HepG2 (cell line): ENCODE results near the gene PRKCB. TPM values are rescaled to one million over a fixed set of nuclear protein-coding genes. Genes with fewer than 3 reads are reported as not detected.

Source experiments
- CREBL2 ChIP-seq: sonication (generic); formaldehyde crosslinking; IDR thresholded peaks from 2 replicates; pipeline ENCODE4 v1.8.1; 2023; ENCODE audit warnings: missing genetic modification reagents, mild to moderate bottlenecking, borderline replicate concordance
- REL ChIP-seq: sonication (generic); formaldehyde crosslinking; conservative IDR thresholded peaks from 2 replicates; pipeline ENCODE4 v1.8.0; 2022; ENCODE audit warnings: mild to moderate bottlenecking, missing genetic modification reagents, moderate library complexity
- RFXANK ChIP-seq: IDR thresholded peaks from 2 replicates; pipeline ENCODE4 v1.6.1; 2016
- SAFB2 ChIP-seq: sonication (generic); formaldehyde crosslinking; IDR thresholded peaks from 2 replicates; pipeline ENCODE4 v1.5.1; 2020; ENCODE audit warnings: missing genetic modification reagents, low read depth, mild to moderate bottlenecking, borderline replicate concordance
- TMF1 ChIP-seq: sonication (generic); formaldehyde crosslinking; IDR thresholded peaks from 2 replicates; pipeline ENCODE4 v1.8.1; 2022; ENCODE audit warnings: low read depth, missing genetic modification reagents
- ZBTB46 ChIP-seq: sonication (generic); formaldehyde crosslinking; IDR thresholded peaks from 2 replicates; pipeline ENCODE4 v1.4.0; 2020; ENCODE audit warnings: mild to moderate bottlenecking, missing genetic modification reagents, borderline replicate concordance
- ZNF382 ChIP-seq: sonication (generic); formaldehyde crosslinking; IDR thresholded peaks from 2 replicates; pipeline ENCODE4 v1.5.0; 2020; ENCODE audit warnings: missing genetic modification reagents, mild to moderate bottlenecking, borderline replicate concordance
- ZNF552 ChIP-seq: sonication (generic); formaldehyde crosslinking; IDR thresholded peaks from 2 replicates; pipeline ENCODE4 v1.9.0; 2022; ENCODE audit warnings: missing genetic modification reagents, mild to moderate bottlenecking, borderline replicate concordance
- polyA plus RNA-seq, 8 experiments: library from polyadenylated mRNA; depleted of rRNA in 3 of 8; stranded (reverse) in 7 of 8; unstranded in 1 of 8; fragments of >200 nt; fragmentation: Illumina TruSeq in 4 of 8; extraction: Trizol in 4 of 8; gene quantifications; 2 replicates each; pipeline versions ENCODE4 v1.2.1 to v1.2.3, GENCODE V29; 2011 to 2016; ENCODE audit warnings: low read depth in 4 of 8, missing spikeins in 1 of 8, mixed read lengths in 1 of 8; ENCODE audit not compliant: insufficient read depth in 1 of 8
- total RNA-seq, 5 experiments: library from RNA; depleted of rRNA; stranded (reverse); fragments of >200 nt; fragmentation: Illumina TruSeq; extraction: Trizol; gene quantifications; 2 replicates each; pipeline ENCODE4 v1.2.3, GENCODE V29; 2016; ENCODE audit warnings: low read depth in 1 of 5
- TF ChIP-seq, protein P1 (sequence below): sonication (generic); formaldehyde crosslinking; IDR thresholded peaks from 2 replicates; pipeline ENCODE4 v1.4.0; 2020; ENCODE audit warnings: missing genetic modification reagents

PRKCB gene
- total and polyA plus RNA-seq, 2 of the 13 experiments (the other 11 are each of a cell fraction or from before 2014, with no cell fraction given) = 0.01 TPM; not detected in 1

DNA sequence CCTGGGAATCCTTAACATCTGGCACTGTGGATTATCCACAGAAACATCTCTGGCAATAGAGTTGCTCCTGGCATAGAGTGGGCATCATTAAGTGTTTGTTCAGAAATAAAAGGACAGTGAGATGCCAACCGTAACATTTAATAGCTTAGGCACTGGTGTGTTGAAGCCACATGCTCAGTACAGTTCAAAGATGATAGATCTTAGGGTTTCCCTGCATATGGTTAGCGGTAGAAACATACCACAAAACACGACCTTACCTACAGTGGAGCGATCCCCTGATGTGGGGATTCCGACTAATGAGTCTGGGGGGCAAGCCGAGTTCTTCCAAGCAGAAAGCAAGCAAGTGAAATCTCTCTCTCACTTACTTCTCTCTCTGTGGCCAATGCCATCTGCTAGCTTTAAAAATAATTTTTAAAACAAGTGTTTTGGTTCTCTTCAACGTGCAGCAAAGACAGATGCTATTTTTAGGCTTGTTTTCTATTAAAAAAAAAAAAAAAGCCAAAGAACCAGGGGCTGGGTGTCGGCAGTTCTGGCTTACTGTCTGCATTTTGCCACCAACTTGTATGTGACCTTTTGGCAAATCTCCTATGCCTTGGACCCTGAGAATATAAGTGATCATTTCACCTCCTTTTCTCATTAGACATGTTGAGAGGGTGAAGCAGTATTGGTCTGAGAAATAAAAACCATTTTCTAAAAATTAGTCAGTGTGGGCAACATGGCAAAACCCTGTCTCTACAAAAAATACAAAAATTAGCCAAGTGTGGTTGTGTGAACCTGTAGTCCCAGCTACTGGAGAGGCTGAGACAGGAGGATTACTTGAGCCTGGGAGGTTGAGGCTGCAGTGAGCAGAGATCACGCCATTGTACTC is 331.1 kb downstream of the PRKCB start (continued):
- no peak for TF ChIP-seq CREBL2 (CRISPR knock-in tag)
- no peak for TF ChIP-seq ZBTB46 (CRISPR knock-in tag)
- TF ChIP-seq ZNF382 = no peak
- TF ChIP-seq SAFB2 (CRISPR knock-in tag) = no peak
- no peak for TF ChIP-seq TMF1 (CRISPR knock-in tag)
- no peak for TF ChIP-seq ZNF552 (CRISPR knock-in tag)
- TF ChIP-seq RFXANK = no peak
- TF ChIP-seq, protein P1, sequence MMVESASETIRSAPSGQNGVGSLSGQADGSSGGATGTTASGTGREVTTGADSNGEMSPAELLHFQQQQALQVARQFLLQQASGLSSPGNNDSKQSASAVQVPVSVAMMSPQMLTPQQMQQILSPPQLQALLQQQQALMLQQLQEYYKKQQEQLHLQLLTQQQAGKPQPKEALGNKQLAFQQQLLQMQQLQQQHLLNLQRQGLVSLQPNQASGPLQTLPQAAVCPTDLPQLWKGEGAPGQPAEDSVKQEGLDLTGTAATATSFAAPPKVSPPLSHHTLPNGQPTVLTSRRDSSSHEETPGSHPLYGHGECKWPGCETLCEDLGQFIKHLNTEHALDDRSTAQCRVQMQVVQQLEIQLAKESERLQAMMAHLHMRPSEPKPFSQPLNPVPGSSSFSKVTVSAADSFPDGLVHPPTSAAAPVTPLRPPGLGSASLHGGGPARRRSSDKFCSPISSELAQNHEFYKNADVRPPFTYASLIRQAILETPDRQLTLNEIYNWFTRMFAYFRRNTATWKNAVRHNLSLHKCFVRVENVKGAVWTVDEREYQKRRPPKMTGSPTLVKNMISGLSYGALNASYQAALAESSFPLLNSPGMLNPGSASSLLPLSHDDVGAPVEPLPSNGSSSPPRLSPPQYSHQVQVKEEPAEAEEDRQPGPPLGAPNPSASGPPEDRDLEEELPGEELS (CRISPR knock-in tag) = no peak
- no peak for TF ChIP-seq REL
